ENCODE data around the gene AEBP1.

GRCh38 chr7:44112231-44112996 is 8.3 kb downstream of the AEBP1 start:
- TF ChIP-seq FOXA1 (IDR thresholded peaks at IDR 0.05; ENCODE audit: borderline replicate concordance): no peak
- no peak for TF ChIP-seq ZNF561 (CRISPR knock-in tag; conservative IDR thresholded peaks at IDR 0.05)
- TF ChIP-seq ZNF274 (IDR thresholded peaks at IDR 0.05; ENCODE audit: borderline replicate concordance, low read depth, low read length): no peak
- TF ChIP-seq FOXA3 (CRISPR knock-in tag; conservative IDR thresholded peaks at IDR 0.05 in 1 of 2, IDR thresholded peaks at IDR 0.05 in 1 of 2): no peak
- TF ChIP-seq YY1 (IDR thresholded peaks at IDR 0.05; ENCODE audit: borderline replicate concordance in 1 of 3, control insufficient read depth in 1 of 3, extremely low read depth in 1 of 3, insufficient read depth in 3 of 3, insufficient read length in 1 of 3, insufficient replicate concordance in 2 of 3, low read depth in 1 of 3, low read length in 2 of 3): peak in 1 of 3 experiments; percentile 35
